Testis (tissue), 2 donors: ENCODE measurements around the gene TUBG2.

Source experiments
- CTCF ChIP-seq, 3 experiments: fragments of 450-650 bp in 2 of 3; fragments of 200-600 bp in 1 of 3; sonication (generic) in 1 of 3; IDR thresholded peaks; one replicate each; pipeline ENCODE4 v1.5.1; 2016 to 2019; ENCODE audit warnings: antibody characterized with exemption in 3 of 3, mild to moderate bottlenecking in 2 of 3, moderate library complexity in 1 of 3
- POLR2A ChIP-seq: fragments of 450-650 bp; IDR thresholded peaks from one replicate; pipeline ENCODE4 v1.6.1; 2017; ENCODE audit warnings: antibody characterized with exemption, mild to moderate bottlenecking, moderate library complexity

- TF ChIP-seq CTCF (IDR thresholded peaks at IDR 0.05): no peak
- no peak for TF ChIP-seq POLR2A
Observed at GRCh38 chr17:42690596-42690995, 31.5 kb downstream of the TUBG2 start.
